DND-41 (cell line): ENCODE results near the gene GAS7.

Source experiments
- EZH2 ChIP-seq: IDR thresholded peaks from 3 replicates; pipeline ENCODE4 v1.6.1; 2012; ENCODE audit warnings: borderline replicate concordance, low read depth, mild to moderate bottlenecking, moderate library complexity, low read length, inconsistent platforms; ENCODE audit not compliant: severe bottlenecking
- TF ChIP-seq, protein P1 (sequence below): IDR thresholded peaks from 2 replicates; pipeline ENCODE4 v1.5.1; 2012; ENCODE audit warnings: borderline replicate concordance, low read length, moderate library complexity, mild to moderate bottlenecking; ENCODE audit not compliant: poor library complexity, severe bottlenecking; ENCODE audit errors: extremely low read depth

DNA sequence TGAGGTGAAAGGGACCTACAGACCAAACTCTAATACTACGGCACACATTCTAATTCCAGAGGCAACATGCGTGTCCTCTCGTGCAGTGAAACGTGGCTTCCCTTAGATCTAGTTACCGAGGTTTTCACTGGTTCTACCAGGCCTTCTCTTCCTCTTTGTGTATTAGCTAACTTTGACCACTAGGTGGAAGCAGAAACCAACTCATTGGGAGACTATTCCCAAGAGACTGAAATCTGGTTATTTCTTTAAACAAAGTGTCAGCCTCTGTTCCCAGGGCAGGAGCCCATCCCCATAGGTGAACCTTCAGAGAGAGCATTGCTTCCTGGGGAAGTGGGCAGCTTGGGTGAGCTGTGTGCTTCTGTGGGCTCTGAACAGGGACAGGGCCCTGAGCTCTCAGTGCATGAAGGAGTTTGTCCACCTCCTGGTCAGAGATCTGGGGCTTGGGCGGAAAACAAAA is 273.6 kb downstream of the GAS7 start:
- TF ChIP-seq, protein P1, sequence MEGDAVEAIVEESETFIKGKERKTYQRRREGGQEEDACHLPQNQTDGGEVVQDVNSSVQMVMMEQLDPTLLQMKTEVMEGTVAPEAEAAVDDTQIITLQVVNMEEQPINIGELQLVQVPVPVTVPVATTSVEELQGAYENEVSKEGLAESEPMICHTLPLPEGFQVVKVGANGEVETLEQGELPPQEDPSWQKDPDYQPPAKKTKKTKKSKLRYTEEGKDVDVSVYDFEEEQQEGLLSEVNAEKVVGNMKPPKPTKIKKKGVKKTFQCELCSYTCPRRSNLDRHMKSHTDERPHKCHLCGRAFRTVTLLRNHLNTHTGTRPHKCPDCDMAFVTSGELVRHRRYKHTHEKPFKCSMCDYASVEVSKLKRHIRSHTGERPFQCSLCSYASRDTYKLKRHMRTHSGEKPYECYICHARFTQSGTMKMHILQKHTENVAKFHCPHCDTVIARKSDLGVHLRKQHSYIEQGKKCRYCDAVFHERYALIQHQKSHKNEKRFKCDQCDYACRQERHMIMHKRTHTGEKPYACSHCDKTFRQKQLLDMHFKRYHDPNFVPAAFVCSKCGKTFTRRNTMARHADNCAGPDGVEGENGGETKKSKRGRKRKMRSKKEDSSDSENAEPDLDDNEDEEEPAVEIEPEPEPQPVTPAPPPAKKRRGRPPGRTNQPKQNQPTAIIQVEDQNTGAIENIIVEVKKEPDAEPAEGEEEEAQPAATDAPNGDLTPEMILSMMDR, result peak; percentile 92
- no peak for TF ChIP-seq EZH2
